Suprapubic skin (tissue), 4 donors: ENCODE data around the gene DCLK3.

Experiments
- EP300 ChIP-seq: sonication (generic); formaldehyde crosslinking; IDR thresholded peaks from one replicate; pipeline ENCODE4 v1.6.1; 2017; ENCODE audit warnings: antibody characterized with exemption
- POLR2A ChIP-seq, 2 donors: fragments of 450-650 bp; IDR thresholded peaks; one replicate each; pipeline ENCODE4 v1.6.1; 2017; ENCODE audit warnings: antibody characterized with exemption in 2 of 2, mild to moderate bottlenecking in 2 of 2, moderate library complexity in 2 of 2
- POLR2AphosphoS5 ChIP-seq, 3 donors: sonication (generic); formaldehyde crosslinking; IDR thresholded peaks; one replicate each; pipeline ENCODE4 v1.6.1; 2017; ENCODE audit warnings: antibody characterized with exemption in 3 of 3
- TF ChIP-seq, protein P1 (sequence below), 2 donors: fragments of 200-600 bp in 1 of 2; fragments of 450-650 bp in 1 of 2; sonication (generic) in 1 of 2; IDR thresholded peaks; one replicate each; pipeline ENCODE4 v1.5.1; 2016 to 2019; ENCODE audit warnings: antibody characterized with exemption in 2 of 2, mild to moderate bottlenecking in 1 of 2, moderate library complexity in 1 of 2

DNA sequence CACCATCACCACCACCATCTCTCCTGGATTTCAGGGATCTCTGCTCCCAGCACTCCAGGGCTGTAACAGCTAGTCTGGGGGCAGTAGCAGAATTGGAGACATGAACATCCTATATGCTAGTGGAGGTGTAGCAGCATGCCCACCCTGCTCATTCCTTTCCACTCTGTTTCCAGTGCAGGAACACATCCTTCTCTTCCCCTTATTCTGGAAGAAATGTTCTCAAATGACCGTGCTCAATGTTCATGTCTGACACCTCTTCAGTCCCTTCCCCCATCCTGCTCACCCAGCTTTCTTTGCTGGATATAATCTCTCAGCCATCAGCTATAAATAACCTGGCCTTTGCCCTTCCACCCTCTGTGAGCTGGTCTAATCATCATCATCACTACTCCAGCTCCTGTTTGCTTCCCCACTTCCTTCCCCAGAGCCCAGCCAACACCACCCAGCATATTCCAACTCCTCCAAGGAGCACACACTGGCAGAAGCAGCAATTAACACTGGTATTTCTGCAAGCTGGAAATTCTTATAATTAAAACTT is 31.1 kb downstream of the DCLK3 start:
- TF ChIP-seq, protein P1, sequence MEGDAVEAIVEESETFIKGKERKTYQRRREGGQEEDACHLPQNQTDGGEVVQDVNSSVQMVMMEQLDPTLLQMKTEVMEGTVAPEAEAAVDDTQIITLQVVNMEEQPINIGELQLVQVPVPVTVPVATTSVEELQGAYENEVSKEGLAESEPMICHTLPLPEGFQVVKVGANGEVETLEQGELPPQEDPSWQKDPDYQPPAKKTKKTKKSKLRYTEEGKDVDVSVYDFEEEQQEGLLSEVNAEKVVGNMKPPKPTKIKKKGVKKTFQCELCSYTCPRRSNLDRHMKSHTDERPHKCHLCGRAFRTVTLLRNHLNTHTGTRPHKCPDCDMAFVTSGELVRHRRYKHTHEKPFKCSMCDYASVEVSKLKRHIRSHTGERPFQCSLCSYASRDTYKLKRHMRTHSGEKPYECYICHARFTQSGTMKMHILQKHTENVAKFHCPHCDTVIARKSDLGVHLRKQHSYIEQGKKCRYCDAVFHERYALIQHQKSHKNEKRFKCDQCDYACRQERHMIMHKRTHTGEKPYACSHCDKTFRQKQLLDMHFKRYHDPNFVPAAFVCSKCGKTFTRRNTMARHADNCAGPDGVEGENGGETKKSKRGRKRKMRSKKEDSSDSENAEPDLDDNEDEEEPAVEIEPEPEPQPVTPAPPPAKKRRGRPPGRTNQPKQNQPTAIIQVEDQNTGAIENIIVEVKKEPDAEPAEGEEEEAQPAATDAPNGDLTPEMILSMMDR (IDR thresholded peaks at IDR 0.05), result no peak
- TF ChIP-seq POLR2A (IDR thresholded peaks at IDR 0.05) (no peak), EP300 (no peak), POLR2AphosphoS5 (IDR thresholded peaks at IDR 0.05) (no peak)
